Islet of Langerhans (tissue), 1 donor: ENCODE measurements around the gene LDHB.
"Not testable (repeated sequence)": the region's sequence is repeated elsewhere in the genome, so short reads cannot be mapped to it uniquely, and the experiment has no call there.

Experiments
- FAIRE-seq: peaks from one replicate; lab custom pipeline; 2011; peaks lifted over from hg19 to GRCh38; lab: Jason Lieb, UNC

The LDHB gene

DNA sequence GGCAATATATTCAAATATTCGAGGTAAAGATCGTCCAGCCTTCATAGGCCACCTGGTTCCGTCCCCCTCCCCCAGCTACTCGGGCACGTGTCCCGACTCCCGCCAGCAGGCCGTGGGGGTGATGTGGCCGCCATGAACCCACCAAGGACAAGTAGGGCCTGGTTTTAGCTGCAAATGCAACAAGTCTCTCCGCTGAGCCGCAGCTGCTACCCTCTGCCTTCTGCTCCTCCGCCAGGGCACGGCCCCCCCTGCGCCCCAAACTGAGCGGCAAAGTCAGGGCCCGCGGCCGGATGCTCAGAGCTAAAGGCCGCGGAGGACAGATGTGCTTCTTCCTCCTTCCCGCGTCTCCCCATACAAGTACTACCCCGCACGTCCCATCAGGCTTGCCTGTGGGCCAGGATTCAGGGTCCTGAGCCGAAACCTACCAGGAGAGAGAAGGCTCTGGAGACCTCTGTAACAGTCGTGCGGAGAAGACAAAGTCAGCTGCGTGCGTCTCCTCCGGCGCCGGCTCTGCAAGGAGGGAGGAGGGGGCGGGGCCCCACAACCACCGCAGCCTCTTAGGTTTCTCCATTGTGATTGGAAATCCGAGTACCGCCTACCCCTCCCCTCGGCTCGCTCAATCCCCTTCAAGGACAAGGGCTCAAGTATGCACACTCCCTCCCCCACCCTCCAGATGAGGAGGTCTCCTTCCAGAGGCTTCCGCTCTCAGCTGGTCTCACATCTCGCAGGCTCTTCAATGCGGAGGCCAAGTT is at the start of gene LDHB:
Gene LDHB, minus strand, starts transcription at position 517 of the 752 bp plus-strand sequence. CDS start 3,171 bp downstream, outside the sequence.
- no peak for FAIRE-seq

DNA sequence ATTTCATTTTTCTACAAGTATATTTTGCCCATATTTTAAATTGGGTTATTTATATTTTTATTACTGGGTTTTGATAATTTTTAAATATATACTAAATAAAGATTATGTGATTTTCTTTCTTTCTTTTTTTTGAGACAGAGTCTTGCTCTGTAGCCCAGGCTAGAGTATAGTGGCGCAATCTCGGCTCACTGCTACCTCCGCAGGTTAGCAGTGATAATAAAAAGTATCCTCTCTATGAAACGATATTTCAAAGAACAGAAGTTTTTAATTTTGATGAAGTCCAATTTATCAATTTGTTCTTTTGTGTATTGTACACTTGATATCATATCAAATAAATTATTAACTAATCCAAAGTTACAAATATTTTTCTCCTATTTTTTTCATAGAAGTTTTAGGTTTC is 47.2 kb upstream of the LDHB start:
- no peak for FAIRE-seq

DNA sequence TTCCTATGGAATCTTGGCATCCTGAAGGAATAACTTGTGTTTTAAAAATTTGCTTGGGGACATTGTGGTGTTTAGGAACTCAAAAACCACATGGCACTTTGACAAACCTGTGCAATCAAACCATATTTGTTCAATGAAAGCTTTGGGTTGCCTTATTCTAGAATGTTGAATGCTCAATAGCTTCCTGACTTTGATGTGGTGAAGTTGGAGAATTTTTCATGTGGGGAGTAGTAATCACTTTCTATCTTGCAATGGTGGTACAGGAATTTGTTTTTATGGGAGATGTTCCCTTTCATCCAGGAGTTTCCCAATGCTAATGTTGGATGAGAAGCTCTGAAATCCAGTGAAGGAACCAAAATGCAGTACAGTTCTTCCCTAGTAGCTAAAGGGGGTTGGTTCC is 42.2 kb upstream of the LDHB start:
- FAIRE-seq, result no peak

DNA sequence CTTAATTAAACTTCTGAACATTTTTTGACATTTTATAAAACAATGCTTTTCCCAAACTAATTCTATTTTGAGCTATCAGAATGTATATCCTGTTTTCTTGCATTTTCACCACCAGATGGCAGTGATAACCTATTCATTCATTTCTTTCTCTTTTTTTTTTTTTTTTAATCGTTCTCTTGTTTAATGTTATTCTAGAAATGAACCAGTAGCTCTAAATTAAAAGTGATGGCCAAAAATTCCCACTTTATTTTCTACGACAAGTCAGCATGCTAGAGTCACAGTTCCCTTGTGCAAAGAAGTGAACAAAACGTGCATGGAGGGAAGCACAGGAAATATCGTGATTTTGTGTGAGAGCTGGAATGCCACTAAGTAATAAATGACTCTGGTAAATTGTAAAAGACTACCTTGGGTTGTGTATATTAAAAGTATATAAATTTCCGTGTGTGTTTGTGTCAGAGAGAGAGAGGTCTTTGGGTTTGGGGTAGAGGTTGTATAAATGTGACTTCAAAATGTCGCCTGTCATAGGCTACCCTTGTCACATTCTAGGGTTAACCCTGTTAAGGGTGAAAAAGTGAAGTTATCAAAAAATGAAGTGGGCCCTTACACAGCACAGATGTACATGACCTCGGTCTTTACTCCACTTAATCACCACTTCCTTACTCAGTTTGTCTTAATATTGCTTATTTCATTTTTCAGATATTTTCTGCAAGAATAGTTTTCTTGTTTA is 40.4 kb upstream of the LDHB start:
- FAIRE-seq, result peak; percentile 100

DNA sequence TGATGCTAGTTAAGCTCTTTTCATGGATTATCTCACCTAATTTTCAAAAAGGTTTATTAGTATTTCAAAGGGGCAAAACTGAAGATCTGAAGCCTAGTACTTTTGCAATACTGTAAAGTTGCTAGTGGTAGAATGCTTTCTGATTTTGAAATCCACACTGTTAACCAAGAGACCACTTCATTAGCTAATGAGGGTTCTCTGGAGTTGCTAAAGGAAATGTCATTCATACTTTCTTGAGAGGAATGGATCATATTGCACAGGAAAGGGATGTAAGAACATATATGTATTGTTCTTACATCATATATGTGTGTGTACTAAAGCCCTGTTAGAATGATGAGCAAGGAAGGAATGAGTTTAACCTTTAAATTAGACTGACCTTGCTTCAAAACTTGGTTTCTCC is 39.0 kb upstream of the LDHB start:
- FAIRE-seq, result no peak

DNA sequence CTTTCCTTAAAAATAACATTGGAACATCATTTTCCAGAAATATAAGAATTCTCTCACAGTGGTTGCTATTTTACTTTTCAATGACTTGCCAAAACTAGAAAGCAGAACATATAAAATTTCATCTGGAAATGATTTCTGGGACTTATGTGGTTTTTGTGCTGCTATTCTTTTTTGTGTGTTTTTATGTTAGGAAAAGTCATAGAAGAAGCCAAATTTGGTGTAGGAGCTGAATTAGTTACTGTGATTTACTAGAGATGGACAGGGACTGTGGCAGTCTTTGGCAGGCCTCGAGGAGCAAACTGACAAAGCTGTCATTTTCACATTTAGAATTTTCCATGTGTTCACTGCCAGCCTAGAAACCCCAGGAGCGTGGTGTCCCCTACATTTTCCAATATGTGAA is 38.3 kb upstream of the LDHB start:
- no peak for FAIRE-seq

DNA sequence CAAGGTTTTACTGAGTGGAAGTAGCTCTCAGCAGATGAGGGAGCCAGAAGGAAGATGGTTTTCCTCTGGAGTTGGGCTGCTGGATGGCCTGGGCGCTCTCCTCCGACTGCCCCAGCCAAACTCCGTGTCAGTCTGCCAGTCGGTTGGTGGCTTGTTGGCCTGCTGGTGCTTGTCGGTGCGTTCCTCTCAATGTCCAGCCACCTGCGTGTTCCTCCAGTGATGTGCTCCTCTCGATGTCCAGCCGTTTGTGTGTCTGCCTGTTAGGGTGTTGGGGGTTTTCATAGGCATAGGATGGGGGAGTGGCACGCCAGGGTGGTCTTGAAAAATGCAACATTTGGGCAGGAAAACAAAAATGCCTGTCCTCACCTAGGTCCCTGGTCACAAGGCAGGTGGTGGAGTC is 37.0 kb upstream of the LDHB start:
- no peak for FAIRE-seq

DNA sequence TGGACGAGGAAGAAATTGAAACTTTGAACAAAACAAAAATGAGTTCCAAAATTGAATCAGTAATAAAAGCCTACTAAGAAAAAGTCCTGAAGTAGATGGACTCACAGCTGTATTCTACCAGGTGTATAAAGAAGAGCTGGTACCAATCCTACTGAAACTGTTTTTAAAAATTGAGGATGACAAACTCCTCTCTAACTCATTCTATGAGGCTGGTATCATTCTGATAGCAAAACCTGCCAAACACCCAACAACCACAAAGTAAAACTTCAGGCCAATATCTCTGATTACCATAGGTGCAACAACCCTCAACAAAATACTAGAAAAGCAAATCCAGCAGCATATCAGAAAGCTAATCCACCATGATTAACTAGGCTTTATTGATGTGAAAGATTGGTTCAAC is 33.9 kb upstream of the LDHB start:
- no peak for FAIRE-seq

DNA sequence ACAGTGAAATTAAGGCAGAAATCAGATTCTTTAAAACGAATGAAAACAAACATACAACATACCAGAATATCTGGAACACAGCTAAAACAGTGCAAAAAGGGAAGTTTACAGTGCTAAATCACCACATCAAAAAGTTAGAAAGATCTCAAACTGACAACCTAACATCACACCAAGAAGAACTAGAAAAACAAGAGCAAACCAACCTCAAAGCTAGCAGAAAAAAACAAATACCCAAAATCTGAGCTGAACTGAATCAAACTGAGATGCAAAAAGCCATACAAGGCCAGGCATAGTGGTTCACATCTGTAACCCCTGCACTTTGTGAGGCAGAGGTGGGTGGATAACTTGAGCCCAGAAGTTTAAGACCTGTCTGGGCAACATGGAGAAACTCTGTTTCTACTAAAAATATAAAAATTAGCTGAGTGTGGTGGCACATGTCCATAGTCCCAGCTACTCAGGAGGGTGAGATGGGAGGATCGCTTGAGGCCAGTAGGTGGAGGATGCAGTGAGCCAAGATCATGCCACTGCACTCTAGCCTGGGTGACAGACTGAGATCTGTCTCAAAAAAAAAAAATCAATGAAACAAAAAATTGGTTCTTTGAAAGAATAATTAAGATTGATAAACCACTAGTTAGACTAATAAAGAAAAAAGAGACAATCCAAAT is 33.2 kb upstream of the LDHB start:
- FAIRE-seq, result no peak

DNA sequence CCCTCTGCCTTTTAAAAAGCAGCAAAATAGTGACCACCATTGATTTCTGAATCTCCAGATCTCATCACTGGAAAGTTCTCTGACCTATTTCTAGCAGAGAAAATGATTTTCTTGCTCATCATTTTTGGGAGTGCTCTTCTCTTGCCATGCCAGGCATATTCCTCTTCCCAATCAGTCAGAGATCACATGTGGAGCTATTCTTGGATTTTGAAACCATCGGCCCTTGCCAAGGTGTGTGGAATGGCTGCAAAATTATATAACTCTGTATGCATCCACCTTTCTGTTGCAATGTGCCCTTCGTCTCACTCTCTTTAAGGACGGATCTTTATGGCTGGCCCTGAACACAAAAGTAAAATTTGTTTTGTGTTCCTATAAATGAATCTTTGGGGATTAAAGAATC is 25.5 kb upstream of the LDHB start:
- no peak for FAIRE-seq

DNA sequence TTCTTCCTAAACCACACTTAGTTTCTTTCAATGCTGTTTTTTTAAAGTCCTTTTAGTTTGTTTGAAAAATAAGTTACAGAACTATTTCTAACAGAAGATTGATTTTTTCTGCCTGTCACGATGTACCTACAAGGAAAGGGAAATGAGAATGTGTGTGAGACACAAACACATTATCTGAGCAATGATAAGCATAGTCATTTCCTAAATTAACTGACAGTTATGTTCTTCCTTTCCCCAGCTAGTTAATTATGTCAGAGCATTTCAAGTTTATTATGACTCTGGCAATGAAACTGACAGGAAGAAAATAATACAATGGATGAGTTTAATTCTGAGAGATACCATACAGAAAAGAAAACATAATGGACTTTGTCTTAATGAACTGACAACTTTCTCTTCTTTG is 21.3 kb upstream of the LDHB start:
- FAIRE-seq, result no peak

DNA sequence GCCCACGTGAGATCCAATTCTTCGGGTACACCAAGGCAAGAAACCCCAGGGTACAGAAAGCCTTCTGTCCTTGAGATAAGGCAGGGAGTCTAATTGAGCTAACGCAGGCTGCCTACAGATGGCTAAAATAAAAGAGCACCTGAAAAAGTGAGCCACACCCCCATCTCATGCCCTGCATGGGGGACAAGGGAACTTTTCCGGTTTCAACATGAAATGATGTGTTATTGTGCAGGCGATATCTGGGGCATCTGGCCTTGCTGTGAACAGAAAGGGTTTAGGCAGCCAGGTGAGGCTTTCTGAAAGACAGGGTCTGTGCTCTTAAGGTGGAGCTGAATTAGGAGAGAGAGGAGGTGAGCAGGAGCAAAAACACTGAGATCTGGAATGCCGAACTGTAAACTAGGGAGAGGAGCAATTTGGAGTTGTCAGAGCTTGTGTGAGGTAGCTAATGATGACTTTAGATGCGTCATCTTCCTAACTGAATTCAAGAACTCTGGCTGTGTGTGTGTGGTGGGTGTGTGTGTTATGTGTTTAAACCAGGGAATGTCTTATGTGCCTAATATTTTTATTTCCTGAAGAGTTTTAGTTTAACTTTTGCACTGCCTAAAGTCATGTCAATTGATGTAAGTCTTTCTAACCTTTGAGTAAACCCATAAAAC is 20.1 kb upstream of the LDHB start:
- FAIRE-seq, result no peak

DNA sequence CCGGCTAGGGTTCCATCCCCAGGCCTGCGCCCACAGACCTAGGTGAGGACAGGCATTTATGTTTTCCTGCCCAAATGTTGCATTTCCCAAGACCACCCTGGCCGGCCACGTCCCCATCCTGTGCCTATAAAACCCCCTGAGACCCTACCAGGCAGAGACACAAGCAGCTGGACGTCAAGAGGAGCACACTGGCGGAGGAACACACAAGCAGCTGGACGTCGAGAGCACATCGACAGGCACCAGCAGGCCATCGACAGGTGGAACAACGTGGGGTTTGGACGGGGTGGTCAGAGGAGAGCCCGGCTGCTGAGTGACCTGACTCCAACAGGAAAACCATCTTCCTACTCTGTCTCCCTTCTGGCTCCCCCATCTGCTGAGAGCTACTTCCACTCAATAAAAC is 19.6 kb upstream of the LDHB start:
- FAIRE-seq, result no peak

DNA sequence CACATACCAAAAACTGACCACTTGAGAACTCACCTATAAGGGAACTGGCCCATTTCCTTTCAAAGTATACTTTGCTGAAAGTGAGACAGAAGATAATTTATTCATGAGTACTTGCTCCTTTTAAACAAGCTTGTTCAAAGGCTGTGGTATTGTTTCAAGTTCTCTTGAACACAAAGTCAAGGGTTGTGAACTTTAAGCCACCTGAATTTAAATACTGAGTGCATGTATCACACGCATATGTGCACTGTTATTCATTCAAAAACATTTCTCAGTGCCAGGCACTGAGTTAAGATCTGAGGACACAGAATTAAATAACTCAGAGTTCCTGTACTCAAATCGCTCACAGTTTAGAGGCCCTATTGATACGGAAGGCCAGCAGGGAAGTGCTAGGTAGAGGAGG is 19.1 kb upstream of the LDHB start:
- no peak for FAIRE-seq

DNA sequence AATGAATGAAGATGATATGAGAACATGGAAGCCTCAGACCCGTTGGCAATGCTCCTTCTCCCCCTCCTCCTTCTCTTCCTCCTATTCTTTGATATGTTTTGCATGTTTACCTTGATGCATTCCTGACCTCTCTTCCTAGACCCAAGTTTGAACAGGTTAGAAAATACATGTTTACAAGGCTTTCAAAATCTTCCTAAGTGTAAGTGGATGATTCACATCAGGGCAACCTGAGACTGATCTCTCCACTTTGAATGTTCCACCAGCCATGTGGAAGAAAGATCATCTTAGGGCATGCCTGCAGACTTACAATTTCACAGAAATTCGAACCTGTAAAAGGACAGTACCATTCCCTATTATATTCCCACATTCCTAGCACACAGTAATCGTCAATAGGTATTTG is 18.0 kb upstream of the LDHB start:
- no peak for FAIRE-seq

DNA sequence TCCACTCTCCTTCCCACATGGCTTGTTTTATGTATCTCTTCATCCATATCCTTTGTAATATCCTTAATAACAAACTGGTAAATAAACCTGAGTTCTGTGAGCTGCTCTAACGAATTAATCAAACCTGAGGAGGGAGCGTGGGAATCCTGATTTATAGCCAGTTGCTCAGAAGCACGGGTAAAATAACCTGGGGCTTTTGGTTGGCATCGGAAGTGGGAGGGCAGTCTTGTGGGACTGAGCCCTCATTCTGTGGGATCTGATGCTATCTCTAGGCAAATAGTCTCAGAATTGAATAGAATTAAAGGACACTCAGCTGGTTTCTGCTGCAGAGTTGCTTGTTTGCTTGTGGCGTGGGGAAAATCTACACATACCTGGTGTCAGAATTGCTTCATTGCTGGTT is 17.5 kb upstream of the LDHB start:
- FAIRE-seq, result no peak

DNA sequence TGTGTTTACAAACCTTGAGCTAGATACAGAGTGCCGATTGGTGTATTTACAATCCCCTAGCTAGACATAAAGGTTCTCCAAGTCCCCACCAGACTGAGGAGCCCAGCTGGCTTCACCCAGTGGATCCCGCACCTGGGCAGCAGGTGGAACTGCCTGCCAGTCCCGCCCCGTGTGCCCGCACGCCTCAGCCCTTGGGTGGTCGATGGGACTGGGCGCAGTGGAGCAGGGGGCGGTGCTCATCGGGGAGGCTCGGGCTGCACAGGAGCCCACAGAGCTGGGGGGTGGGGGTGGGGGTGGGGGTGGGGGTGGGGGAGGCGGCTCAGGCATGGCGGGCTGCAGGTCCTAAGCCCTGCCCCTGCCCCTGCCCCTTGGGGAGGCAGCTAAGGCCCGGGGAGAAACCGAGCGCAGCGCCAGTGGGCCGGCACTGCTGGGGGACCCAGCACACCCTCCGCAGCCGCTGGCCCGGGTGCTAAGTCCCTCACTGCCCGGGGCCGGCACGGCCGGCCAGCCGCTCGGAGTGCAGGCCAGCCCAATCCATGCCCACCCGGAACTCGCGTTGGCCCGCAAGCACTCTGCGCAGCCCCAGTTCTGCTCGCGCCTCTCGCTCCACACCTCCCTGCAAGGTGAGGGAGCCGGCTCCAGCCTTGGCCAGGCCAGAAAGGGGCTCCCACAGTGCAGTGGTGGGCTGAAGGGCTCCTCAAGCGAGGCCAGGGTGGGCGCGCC is 16.3 kb upstream of the LDHB start:
- not testable (repeated sequence) for FAIRE-seq

DNA sequence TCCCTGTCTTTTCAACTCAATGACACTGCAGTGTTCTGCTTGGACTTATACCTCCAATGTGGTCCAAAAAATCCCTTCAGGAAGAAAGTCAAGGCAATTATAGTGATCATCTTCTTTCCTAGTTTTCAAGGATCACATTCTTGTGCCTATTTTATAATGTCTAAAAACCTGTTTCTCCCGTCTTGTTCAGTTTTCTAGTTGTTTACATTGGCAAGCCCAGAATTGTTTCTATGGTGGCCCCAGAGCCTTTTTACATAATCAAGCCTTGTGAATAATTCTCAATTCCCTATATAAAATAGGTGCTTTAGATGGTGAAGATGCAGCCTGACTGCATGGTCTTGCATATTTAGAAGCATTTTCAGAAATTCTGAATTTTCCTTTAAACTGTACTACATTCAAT is 14.5 kb upstream of the LDHB start:
- no peak for FAIRE-seq

DNA sequence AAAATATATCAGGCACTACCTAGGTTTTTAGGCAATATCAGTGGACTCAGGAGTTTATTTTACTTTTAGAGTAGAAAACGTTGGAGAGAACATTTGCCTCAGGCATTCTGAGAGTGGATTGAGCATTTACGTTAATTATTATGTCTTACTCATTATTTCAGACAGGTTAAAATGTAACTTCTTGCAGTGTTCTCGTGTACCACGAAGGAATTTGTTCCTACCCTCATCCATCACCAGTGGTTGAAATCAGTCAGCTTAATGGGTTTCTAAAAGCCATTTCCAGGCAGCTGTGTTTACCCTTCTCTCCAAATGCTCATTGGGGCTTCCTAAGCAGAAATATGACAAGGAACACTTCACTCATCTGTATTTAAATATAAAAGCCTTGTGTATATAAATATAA is 9.1 kb upstream of the LDHB start:
- peak; percentile 41 for FAIRE-seq

DNA sequence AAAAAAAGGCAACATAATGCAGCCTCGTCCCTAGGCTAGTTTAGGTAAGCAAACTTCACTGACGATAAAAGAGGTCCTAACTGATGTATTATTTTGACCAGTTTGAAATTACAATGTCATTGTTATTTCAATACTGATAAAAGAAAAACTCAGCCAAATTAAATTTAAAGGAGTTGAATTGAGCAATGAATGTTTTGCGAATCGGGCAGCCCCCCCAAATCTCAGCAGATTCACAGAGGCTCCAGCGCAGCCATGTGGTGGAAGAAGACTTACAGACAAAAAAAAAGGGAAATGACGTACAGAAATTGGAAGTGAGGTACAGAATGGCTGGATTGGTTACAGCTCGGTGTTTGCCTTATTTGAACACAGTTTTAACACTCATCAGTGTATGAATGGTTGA is 8.2 kb upstream of the LDHB start:
- FAIRE-seq, result no peak

DNA sequence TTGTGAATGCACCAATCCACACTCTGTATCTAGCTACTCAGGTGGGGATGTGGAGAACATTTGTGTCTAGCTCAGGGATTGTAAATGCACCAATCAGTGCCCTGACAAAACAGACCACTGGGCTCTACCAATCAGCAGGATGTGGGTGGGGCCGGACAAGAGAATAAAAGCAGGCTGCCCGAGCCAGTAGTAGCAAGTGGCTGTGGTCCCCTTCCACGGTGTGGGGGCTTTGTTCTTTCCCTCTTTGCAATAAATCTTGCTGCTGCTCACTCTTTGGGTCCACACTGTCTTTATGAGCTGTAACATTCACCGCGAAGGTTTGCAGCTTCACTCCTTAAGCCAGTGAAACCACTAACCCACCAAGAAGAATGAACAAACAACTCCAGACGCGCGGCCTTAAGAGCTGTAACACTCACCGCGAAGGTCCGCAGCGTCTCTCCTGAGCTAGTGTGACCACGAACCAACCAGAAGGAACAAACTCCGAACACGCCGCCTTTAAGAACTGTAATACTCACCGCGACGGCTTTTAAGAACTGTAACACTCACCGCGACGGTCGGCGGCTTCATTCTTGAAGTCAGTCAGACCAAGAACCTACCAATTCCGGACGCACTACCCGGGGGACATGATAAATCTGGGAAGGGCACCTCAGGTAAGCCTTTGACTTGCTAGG is 4.6 kb upstream of the LDHB start:
- FAIRE-seq, result no peak
